IMR-90 (cell line): Measurements from ENCODE around the gene RERE. TPM values are rescaled to one million over a fixed set of nuclear protein-coding genes. Genes with fewer than 3 reads are reported as not detected.
"Not testable (repeated sequence)": the region's sequence is repeated elsewhere in the genome, so short reads cannot be mapped to it uniquely, and the experiment has no call there.

Experiments
- ATAC-seq: fragments of 200-7000 bp; cut with Tn5 transposase; 2 replicates; pipeline ENCODE4 v1.9.1; 2020; ENCODE audit warnings: low read depth, mild to moderate bottlenecking, moderate library complexity
- BruUV-seq: library from RNA; stranded (reverse); fragments of 400-500 nt; replicated peaks from 2 replicates; lab custom pipeline; 2021; lab: Mats Ljungman, UMichigan
- CTCF ChIA-PET: fragments of 300-600 bp; formaldehyde crosslinking; extraction: SDS; loops from one replicate; lab custom pipeline; 2021; ENCODE audit warnings: antibody characterized with exemption; lab: Yijun Ruan, JAX
- POLR2A ChIA-PET: fragments of 300-600 bp; sonication (Branson Sonifier 250); formaldehyde crosslinking; loops from one replicate; lab custom pipeline; 2022; ENCODE audit warnings: antibody characterized with exemption; ENCODE audit not compliant: unreplicated experiment; lab: Charles Lee
- DNase-seq: peaks from one replicate; pipeline ENCODE4 v3.0.0; 2013
- H2AFZ ChIP-seq: replicated peaks from 2 replicates; pipeline ENCODE3; 2013; ENCODE audit warnings: low read length, mild to moderate bottlenecking; ENCODE audit not compliant: poor library complexity
- H2AK5ac ChIP-seq: 2 replicates; pipeline ENCODE4 v1.6.1; 2013; ENCODE audit warnings: low read depth, low read length, inconsistent platforms
- H2AK9ac ChIP-seq: replicated peaks from 2 replicates; pipeline ENCODE3; 2013; ENCODE audit warnings: mild to moderate bottlenecking, low read depth, low read length, moderate library complexity; ENCODE audit not compliant: poor library complexity
- H2BK120ac ChIP-seq: 2 replicates; pipeline ENCODE4 v1.6.1; 2013; ENCODE audit warnings: low read depth, low read length, inconsistent platforms
- H2BK15ac ChIP-seq: 3 replicates; pipeline ENCODE4 v1.6.1; 2013; ENCODE audit warnings: low read depth, low read length, inconsistent platforms
- H2BK20ac ChIP-seq: 2 replicates; pipeline ENCODE4 v1.6.1; 2013; ENCODE audit warnings: low read depth, mild to moderate bottlenecking, inconsistent platforms, low read length, moderate library complexity
- H2BK5ac ChIP-seq: 2 replicates; pipeline ENCODE4 v1.6.1; 2013; ENCODE audit warnings: mild to moderate bottlenecking, low read depth, low read length, inconsistent platforms; ENCODE audit not compliant: poor library complexity, severe bottlenecking
- H3K14ac ChIP-seq: replicated peaks from 2 replicates; pipeline ENCODE4 v1.6.1; 2013; ENCODE audit warnings: low read depth, low read length, inconsistent platforms
- H3K18ac ChIP-seq: 2 replicates; pipeline ENCODE4 v1.6.1; 2013; ENCODE audit warnings: low read depth, low read length, control low read depth
- H3K23ac ChIP-seq: 2 replicates; pipeline ENCODE4 v1.6.1; 2013; ENCODE audit warnings: low read depth, low read length, inconsistent platforms
- H3K27ac ChIP-seq: 2 replicates; pipeline ENCODE4 v1.5.1; 2013; ENCODE audit warnings: mild to moderate bottlenecking, control low read depth, low read length; ENCODE audit not compliant: insufficient read depth
- H3K27me3 ChIP-seq: 2 replicates; pipeline ENCODE4 v1.6.1; 2013; ENCODE audit warnings: low read length; ENCODE audit not compliant: control insufficient read depth, insufficient read depth
- H3K36me3 ChIP-seq: 2 replicates; pipeline ENCODE4 v1.6.1; 2013; ENCODE audit warnings: low read length, mixed read lengths; ENCODE audit not compliant: control insufficient read depth, insufficient read depth
- H3K4ac ChIP-seq: 2 replicates; pipeline ENCODE4 v1.6.1; 2013; ENCODE audit warnings: low read depth, low read length, inconsistent platforms
- H3K4me1 ChIP-seq: 2 replicates; pipeline ENCODE4 v1.6.1; 2013; ENCODE audit warnings: low read length, mixed read lengths; ENCODE audit not compliant: control insufficient read depth, insufficient read depth
- H3K4me2 ChIP-seq: 2 replicates; pipeline ENCODE4 v1.6.1; 2013; ENCODE audit warnings: low read depth, mild to moderate bottlenecking, control low read depth, low read length, moderate library complexity
- H3K4me3 ChIP-seq: 2 replicates; pipeline ENCODE4 v1.5.1; 2013; ENCODE audit warnings: low read depth, mild to moderate bottlenecking, control low read depth, low read length, moderate library complexity; ENCODE audit not compliant: insufficient read depth
- H3K56ac ChIP-seq: 2 replicates; pipeline ENCODE4 v1.6.1; 2013; ENCODE audit warnings: low read length, inconsistent platforms; ENCODE audit not compliant: insufficient read depth; ENCODE audit errors: extremely low read depth
- H3K79me1 ChIP-seq, 2 experiments: 2 replicates each; pipeline ENCODE4 v1.6.1; 2013; ENCODE audit warnings: low read length in 2 of 2, inconsistent platforms in 1 of 2, low read depth in 1 of 2
- H3K9ac ChIP-seq: 2 replicates; pipeline ENCODE4 v1.6.1; 2013; ENCODE audit warnings: low read depth, low read length, control low read depth
- H3K9me1 ChIP-seq: 2 replicates; pipeline ENCODE4 v1.6.1; 2013; ENCODE audit warnings: low read length, inconsistent platforms; ENCODE audit not compliant: insufficient read depth
- H3K9me3 ChIP-seq: 2 replicates; pipeline ENCODE4 v1.6.1; 2013; ENCODE audit warnings: low read length; ENCODE audit not compliant: control insufficient read depth, insufficient read depth
- H4K20me1 ChIP-seq: 2 replicates; pipeline ENCODE4 v1.6.1; 2013; ENCODE audit warnings: low read length, inconsistent platforms; ENCODE audit not compliant: insufficient read depth
- H4K5ac ChIP-seq: 2 replicates; pipeline ENCODE4 v1.6.1; 2013; ENCODE audit warnings: mild to moderate bottlenecking, low read depth, low read length, control low read depth
- H4K8ac ChIP-seq, 2 experiments: 2 replicates each; pipeline ENCODE4 v1.6.1; 2013; ENCODE audit warnings: low read depth in 2 of 2, low read length in 2 of 2, control low read depth in 1 of 2, inconsistent platforms in 1 of 2
- H4K91ac ChIP-seq: 2 replicates; pipeline ENCODE4 v1.6.1; 2013; ENCODE audit warnings: low read depth, low read length, inconsistent platforms; ENCODE audit not compliant: insufficient read depth
- WGBS, 2 experiments: methylation state at CpG; one replicate each; pipeline versions ENCODE4 v1.1.5 to v1.1.7; 2013; ENCODE audit warnings: missing lambda C conversion rate in 2 of 2; ENCODE audit not compliant: insufficient read length in 1 of 2; ENCODE audit errors: extremely low coverage in 2 of 2; 5-methylcytosine and 5-hydroxymethylcytosine counted together
- dilution Hi-C: fragments of 300-500 bp; cut with HindIII; formaldehyde crosslinking; loops from one replicate; pipeline ENCODE4 v1.14.3; 2018; ENCODE audit warnings: low sequenced_read_pairs; ENCODE audit not compliant: unreplicated experiment
- in situ Hi-C: fragments of 300-500 bp; cut with MboI; formaldehyde crosslinking; loops from 3 replicates; pipeline ENCODE4 v1.14.3; 2019; ENCODE audit warnings: low sequenced_read_pairs, inconsistent platforms, mixed read lengths
- intact Hi-C: fragments of 100-400 bp; cut with micrococcal nuclease; formaldehyde crosslinking; loops from 2 replicates; pipeline ENCODE4 v1.10.0; 2022
- polyA plus RNA-seq, 3 experiments: library from polyadenylated mRNA; depleted of rRNA; stranded (reverse); fragments of >200 nt; gene quantifications; 2 replicates each; pipeline ENCODE4 v1.2.3, GENCODE V29; 2012; ENCODE audit warnings: low replicate concordance in 1 of 3
- total RNA-seq: library from RNA; depleted of rRNA; stranded (reverse); fragments of >200 nt; gene quantifications from 2 replicates; pipeline ENCODE4 v1.2.3, GENCODE V29; 2012

RERE gene
- total and polyA plus RNA-seq, 2 of the 4 experiments (the other 2 are of a cell fraction): 11.5 to 25.1 TPM

GRCh38 chr1:8623651-8624192, 193.7 kb downstream of the RERE start:
- H3K27me3 ChIP-seq, H3K4me3 ChIP-seq, H3K27ac ChIP-seq, DNase-seq, H2AFZ ChIP-seq, H2AK5ac ChIP-seq, intact Hi-C loops, BruUV-seq, dilution Hi-C loops, H2AK9ac ChIP-seq, H3K4me2 ChIP-seq, POLR2A ChIA-PET, H3K14ac ChIP-seq, H3K18ac ChIP-seq, H3K9ac ChIP-seq, H4K8ac ChIP-seq, H3K36me3 ChIP-seq, H2BK5ac ChIP-seq, H3K9me3 ChIP-seq, H2BK120ac ChIP-seq, H2BK20ac ChIP-seq, H3K56ac ChIP-seq, H4K5ac ChIP-seq, H3K23ac ChIP-seq, CTCF ChIA-PET, H2BK15ac ChIP-seq, H3K4ac ChIP-seq, in situ Hi-C loops, ATAC-seq, H4K91ac ChIP-seq: not testable (repeated sequence)
- WGBS, 2 experiments: 100% methylated on average over 1 of the region's 7 CpGs; no CpG with 5 or more reads in 1 of the 2 experiments
- H4K20me1 ChIP-seq: peaks cover 23% of the 10 kb centered on the region; the same call in 1 of the 2 replicates
- H3K79me1 ChIP-seq: peaks cover 9 to 39% of the 10 kb centered on the region in 2 experiments
- peaks cover 12% of the 10 kb centered on the region for H3K9me1 ChIP-seq
- H3K4me1 ChIP-seq: peaks cover 17% of the 10 kb centered on the region

DNA sequence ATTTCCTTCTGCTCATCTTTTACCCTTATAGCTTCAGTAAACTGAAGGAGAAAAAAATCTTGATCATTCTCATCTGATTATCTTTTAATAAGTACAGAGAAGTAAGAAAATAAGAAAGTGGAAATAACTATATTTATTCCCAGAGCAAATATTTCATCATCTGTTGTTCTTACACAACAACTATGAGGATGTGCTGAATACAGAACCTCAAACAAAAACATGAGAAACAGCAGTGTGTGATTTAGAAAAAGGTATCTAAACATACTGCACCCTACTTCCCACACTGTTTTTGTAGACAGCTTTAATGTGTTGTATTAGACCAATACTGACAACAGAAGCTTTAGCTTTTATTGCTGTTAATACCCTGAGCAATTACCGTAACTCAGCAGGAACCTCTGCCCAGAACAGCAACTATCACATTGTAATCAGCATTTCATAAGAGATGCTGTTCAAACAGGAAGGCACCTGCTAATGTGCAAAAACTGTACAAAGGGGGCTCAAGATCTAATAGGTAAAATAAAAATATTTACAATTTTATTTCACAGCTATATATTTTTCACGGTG, 195.6 kb downstream of the RERE start:
- WGBS, 2 experiments: no CpG with 5 or more reads among the region's 2 CpGs
- H4K8ac ChIP-seq, dilution Hi-C loops: not testable (repeated sequence)

More for the DNA sequence above, 195.6 kb downstream of the RERE start:
- H3K23ac ChIP-seq, DNase-seq, H3K4ac ChIP-seq, H2BK15ac ChIP-seq, H3K27me3 ChIP-seq, H3K9me1 ChIP-seq, CTCF ChIA-PET, H2BK5ac ChIP-seq, H3K36me3 ChIP-seq, H2AK9ac ChIP-seq, H3K4me3 ChIP-seq, H2BK20ac ChIP-seq, ATAC-seq, H3K9me3 ChIP-seq, H3K14ac ChIP-seq, POLR2A ChIA-PET, H3K4me2 ChIP-seq, H2BK120ac ChIP-seq, H4K5ac ChIP-seq, intact Hi-C loops, H4K91ac ChIP-seq, in situ Hi-C loops, H2AK5ac ChIP-seq, H3K9ac ChIP-seq, H3K27ac ChIP-seq, H3K18ac ChIP-seq, H3K56ac ChIP-seq, H2AFZ ChIP-seq, BruUV-seq: not testable (repeated sequence)
- Histone ChIP-seq H3K79me1 (peaks cover 9 to 40% of the 10 kb centered on the region in 2 experiments), H4K20me1 (peaks cover 16% of the 10 kb centered on the region; the same call in 1 of the 2 replicates), H3K4me1 (peaks cover 10% of the 10 kb centered on the region)
